UCSD-AML1 (cell line): Measurements from ENCODE around the gene ZNF141.
"Not testable (repeated sequence)": the region's sequence is repeated elsewhere in the genome, so short reads cannot be mapped to it uniquely, and the experiment has no call there.

Experiments
- DNase-seq: peaks from one replicate; lab custom pipeline; 2025; ENCODE audit not compliant: unreplicated experiment; lab: John Stamatoyannopoulos, UW

ZNF141 gene

GRCh38 chr4:384311-385010 lies 46.8 kb downstream of the ZNF141 start:
- DNase-seq: no peak

- DNase-seq: no peak
Observed at GRCh38 chr4:385934-386707, 48.5 kb downstream of the ZNF141 start.

GRCh38 chr4:386708-387105 lies 49.1 kb downstream of the ZNF141 start:
- no peak for DNase-seq

GRCh38 chr4:404006-404405 lies 66.4 kb downstream of the ZNF141 start:
- DNase-seq: no peak

- not testable (repeated sequence) for DNase-seq
Observed at GRCh38 chr4:408321-408720, 70.7 kb downstream of the ZNF141 start.

- no peak for DNase-seq
Observed at GRCh38 chr4:422587-422986, 85.0 kb downstream of the ZNF141 start.
